Peyer's patch (tissue), 4 donors: ENCODE measurements around the gene CCR5AS.

Source experiments
- POLR2A ChIP-seq, 2 donors: fragments of 450-650 bp; IDR thresholded peaks; one replicate each; pipeline ENCODE4 v1.5.1; 2017; ENCODE audit warnings: antibody characterized with exemption in 2 of 2, mild to moderate bottlenecking in 2 of 2, moderate library complexity in 2 of 2
- TF ChIP-seq, protein P1 (sequence below), 6 experiments: fragments of 450-650 bp in 4 of 6; fragments of 200-600 bp in 2 of 6; sonication (generic) in 1 of 6; IDR thresholded peaks; one replicate each; pipeline ENCODE4 v1.5.1; 2017 to 2019; ENCODE audit warnings: antibody characterized with exemption in 6 of 6, mild to moderate bottlenecking in 3 of 6, moderate library complexity in 1 of 6

GRCh38 chr3:46399098-46399497 is 7.8 kb downstream of the CCR5AS start:
- TF ChIP-seq, protein P1, sequence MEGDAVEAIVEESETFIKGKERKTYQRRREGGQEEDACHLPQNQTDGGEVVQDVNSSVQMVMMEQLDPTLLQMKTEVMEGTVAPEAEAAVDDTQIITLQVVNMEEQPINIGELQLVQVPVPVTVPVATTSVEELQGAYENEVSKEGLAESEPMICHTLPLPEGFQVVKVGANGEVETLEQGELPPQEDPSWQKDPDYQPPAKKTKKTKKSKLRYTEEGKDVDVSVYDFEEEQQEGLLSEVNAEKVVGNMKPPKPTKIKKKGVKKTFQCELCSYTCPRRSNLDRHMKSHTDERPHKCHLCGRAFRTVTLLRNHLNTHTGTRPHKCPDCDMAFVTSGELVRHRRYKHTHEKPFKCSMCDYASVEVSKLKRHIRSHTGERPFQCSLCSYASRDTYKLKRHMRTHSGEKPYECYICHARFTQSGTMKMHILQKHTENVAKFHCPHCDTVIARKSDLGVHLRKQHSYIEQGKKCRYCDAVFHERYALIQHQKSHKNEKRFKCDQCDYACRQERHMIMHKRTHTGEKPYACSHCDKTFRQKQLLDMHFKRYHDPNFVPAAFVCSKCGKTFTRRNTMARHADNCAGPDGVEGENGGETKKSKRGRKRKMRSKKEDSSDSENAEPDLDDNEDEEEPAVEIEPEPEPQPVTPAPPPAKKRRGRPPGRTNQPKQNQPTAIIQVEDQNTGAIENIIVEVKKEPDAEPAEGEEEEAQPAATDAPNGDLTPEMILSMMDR (IDR thresholded peaks at IDR 0.05), result no peak
- TF ChIP-seq POLR2A (IDR thresholded peaks at IDR 0.05), result no peak
